ENCODE results near the gene SLC1A4. TPM values are rescaled to one million over a fixed set of nuclear protein-coding genes. Genes with fewer than 3 reads are reported as not detected.

SLC1A4 gene
- total RNA-seq, 4 donors from 2014 or later = 2.7 to 12.4 (median 3.4) TPM

- Histone ChIP-seq H3K9me3 (no peaks in the 10 kb centered on the region), H3K27me3 (no peaks in the 10 kb centered on the region), H3K27ac (peak overlapping the region in 1 of 4 donors; percentile 70), H3K4me1 (peaks cover 0 to 31% (median 3%) of the 10 kb centered on the region in 4 donors), H3K4me3 (no peak overlapping the region), H3K36me3 (peaks cover 0 to 41% (median 0%) of the 10 kb centered on the region in 3 donors)
- peak in 1 of 3 donors; percentile 20 for DNase-seq
- TF ChIP-seq, protein P1, sequence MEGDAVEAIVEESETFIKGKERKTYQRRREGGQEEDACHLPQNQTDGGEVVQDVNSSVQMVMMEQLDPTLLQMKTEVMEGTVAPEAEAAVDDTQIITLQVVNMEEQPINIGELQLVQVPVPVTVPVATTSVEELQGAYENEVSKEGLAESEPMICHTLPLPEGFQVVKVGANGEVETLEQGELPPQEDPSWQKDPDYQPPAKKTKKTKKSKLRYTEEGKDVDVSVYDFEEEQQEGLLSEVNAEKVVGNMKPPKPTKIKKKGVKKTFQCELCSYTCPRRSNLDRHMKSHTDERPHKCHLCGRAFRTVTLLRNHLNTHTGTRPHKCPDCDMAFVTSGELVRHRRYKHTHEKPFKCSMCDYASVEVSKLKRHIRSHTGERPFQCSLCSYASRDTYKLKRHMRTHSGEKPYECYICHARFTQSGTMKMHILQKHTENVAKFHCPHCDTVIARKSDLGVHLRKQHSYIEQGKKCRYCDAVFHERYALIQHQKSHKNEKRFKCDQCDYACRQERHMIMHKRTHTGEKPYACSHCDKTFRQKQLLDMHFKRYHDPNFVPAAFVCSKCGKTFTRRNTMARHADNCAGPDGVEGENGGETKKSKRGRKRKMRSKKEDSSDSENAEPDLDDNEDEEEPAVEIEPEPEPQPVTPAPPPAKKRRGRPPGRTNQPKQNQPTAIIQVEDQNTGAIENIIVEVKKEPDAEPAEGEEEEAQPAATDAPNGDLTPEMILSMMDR (IDR thresholded peaks at IDR 0.05) = peak in 3 of 6 experiments; percentile 23 to 36 (median 26)
- no peak for TF ChIP-seq POLR2A (IDR thresholded peaks at IDR 0.05)
These were observed 82.4 kb downstream of the SLC1A4 start for GRCh38 chr2:65071499-65072180.

DNA sequence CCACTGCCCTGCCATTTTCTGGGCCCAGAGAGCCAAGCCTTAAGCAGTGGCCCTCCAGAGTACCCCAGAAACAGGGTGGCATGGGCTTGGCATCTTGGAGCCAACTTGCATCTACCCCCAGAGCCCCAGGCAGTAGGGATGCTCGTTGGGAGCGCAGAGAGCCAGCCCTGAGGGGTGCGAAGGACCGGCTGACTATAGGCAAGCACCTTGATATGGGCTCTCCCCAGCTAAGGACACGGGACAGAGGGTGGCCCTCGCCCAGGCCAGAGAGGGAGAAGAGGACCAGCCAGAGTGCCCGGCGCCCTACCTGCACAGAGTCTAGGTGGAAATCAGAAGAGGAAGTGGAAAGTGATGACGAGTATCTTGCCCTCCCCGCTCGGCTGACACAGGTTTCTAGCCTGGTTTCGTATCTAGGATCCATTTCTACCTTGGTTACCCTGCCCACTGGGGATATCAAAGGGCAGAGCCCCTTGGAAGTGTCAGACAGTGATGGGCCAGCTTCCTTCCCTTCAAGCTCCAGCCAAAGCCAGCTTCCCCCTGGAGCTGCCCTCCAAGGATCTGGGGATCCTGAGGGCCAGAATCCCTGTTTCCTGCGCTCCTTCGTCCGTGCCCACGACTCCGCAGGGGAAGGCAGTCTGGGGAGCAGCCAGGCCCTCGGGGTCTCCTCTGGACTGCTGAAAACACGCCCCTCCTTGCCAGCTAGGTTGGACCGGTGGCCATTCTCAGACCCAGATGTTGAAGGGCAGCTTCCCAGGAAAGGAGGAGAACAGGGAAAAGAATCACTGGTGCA is 83.2 kb downstream of the SLC1A4 start:
- DNase-seq = peak in 1 of 3 donors; percentile 30
- H3K4me1 ChIP-seq = peaks cover 0 to 33% (median 3%) of the 10 kb centered on the region in 4 donors
- no peak overlapping the region for H3K4me3 ChIP-seq
- H3K27me3 ChIP-seq = no peaks in the 10 kb centered on the region
- peaks cover 0 to 44% (median 0%) of the 10 kb centered on the region in 3 donors for H3K36me3 ChIP-seq
- no peaks in the 10 kb centered on the region for H3K9me3 ChIP-seq
- H3K27ac ChIP-seq = peak overlapping the region in 1 of 4 donors; percentile 42
- TF ChIP-seq POLR2A (IDR thresholded peaks at IDR 0.05) = no peak
- TF ChIP-seq, protein P1 (IDR thresholded peaks at IDR 0.05) = no peak

Small RNA genes lying within 50 kb of the gene (small RNA-seq; reads per million reads assigned to genes)
- gene RNU6-548P = 0 reads per million in 2 donors

Other genes with a start within 250 kb of the SLC1A4 start
- gene CEP68, start 67.0 kb downstream of the SLC1A4 start, total RNA-seq = 10 to 100 TPM in 3 of 4 donors, 1 to 10 TPM in 1; 5.4 to 18.2 (median 14.7) TPM
- 100 to 1,000 TPM in 1 of 4 donors, 10 to 100 TPM in 3; 57.8 to 118 (median 84.7) TPM for gene RAB1A, start 140.7 kb downstream of the SLC1A4 start, total RNA-seq
- 100 to 1,000 TPM in 2 of 4 donors, 10 to 100 TPM in 2; 62.9 to 128 (median 89.5) TPM for gene ACTR2, start 238.4 kb downstream of the SLC1A4 start, total RNA-seq